Stimulated activated CD8-positive, alpha-beta memory T cell treated with anti-CD3 and anti-CD28 coated beads, Interleukin-2, amount 100 ng/mL, for 1 hour (primary cell): ENCODE measurements around the gene NUMBL.
"Not testable (repeated sequence)": the region's sequence is repeated elsewhere in the genome, so short reads cannot be mapped to it uniquely, and the experiment has no call there.

Source experiments
- DNase-seq, 2 donors: peaks; one replicate each; pipeline ENCODE4 v3.0.0-alpha.2; 2020; ENCODE audit warnings: low read depth in 2 of 2

Gene NUMBL

GRCh38 chr19:40690050-40690692, at the start of gene NUMBL:
Gene NUMBL, minus strand, starts transcription at chr19:40690651. Its CDS starts 168 bp downstream, at chr19:40690483.
- no peak for DNase-seq

GRCh38 chr19:40739030-40739839, 48.8 kb upstream of the NUMBL start:
- no peak for DNase-seq

GRCh38 chr19:40737102-40737644, 46.7 kb upstream of the NUMBL start:
- DNase-seq: no peak

GRCh38 chr19:40736661-40737060, 46.2 kb upstream of the NUMBL start:
- no peak for DNase-seq

GRCh38 chr19:40735013-40735771, 44.7 kb upstream of the NUMBL start:
- DNase-seq: no peak

- DNase-seq: no peak
Observed at GRCh38 chr19:40733149-40733548, 42.7 kb upstream of the NUMBL start.

- not testable (repeated sequence) for DNase-seq
Observed at GRCh38 chr19:40732304-40732703, 41.9 kb upstream of the NUMBL start.

GRCh38 chr19:40730065-40730464, 39.6 kb upstream of the NUMBL start:
- DNase-seq: not testable (repeated sequence)

- no peak for DNase-seq
Observed at GRCh38 chr19:40726279-40726678, 35.8 kb upstream of the NUMBL start.

GRCh38 chr19:40724855-40725254, 34.4 kb upstream of the NUMBL start:
- no peak for DNase-seq

- DNase-seq: no peak
Observed at GRCh38 chr19:40724315-40724714, 33.9 kb upstream of the NUMBL start.

- DNase-seq: no peak
Observed at GRCh38 chr19:40723661-40724254, 33.3 kb upstream of the NUMBL start.

GRCh38 chr19:40721936-40722661, 31.6 kb upstream of the NUMBL start:
- DNase-seq: no peak

GRCh38 chr19:40721140-40721486, 30.7 kb upstream of the NUMBL start:
- DNase-seq: no peak

- no peak for DNase-seq
Observed at GRCh38 chr19:40719414-40719894, 29.0 kb upstream of the NUMBL start.

- DNase-seq: no peak
Observed at GRCh38 chr19:40718774-40719391, 28.4 kb upstream of the NUMBL start.

GRCh38 chr19:40717880-40718773, 27.7 kb upstream of the NUMBL start:
- no peak for DNase-seq

GRCh38 chr19:40717325-40717879, 27.0 kb upstream of the NUMBL start:
- no peak for DNase-seq
